ENCODE results near the gene KRTAP13-2.

Gene KRTAP13-2

DNA sequence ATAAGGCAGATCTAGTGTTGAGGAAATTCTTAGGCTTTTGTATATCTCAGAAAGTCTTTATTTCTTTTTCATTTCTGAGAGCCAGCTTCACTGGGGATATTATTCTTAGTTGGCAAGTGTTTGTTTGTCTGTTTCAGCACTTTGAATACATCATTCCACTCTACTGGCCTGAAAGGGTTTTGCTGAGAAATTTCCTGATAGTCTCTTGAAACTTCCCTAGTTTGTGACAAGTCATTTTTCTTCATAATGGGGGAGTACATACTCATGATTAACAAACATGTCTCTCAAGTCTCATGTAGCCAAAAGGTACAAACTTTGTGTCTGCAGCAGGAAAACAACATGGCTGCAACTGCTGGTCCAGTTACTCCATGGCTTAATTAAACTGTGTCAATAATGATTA lies 45.7 kb downstream of the KRTAP13-2 start:
- no peaks in the 10 kb centered on the region for H3K4me1 ChIP-seq (ENCODE audit: control insufficient read depth, insufficient read depth, low read length)
- no peak overlapping the region for H3K27ac ChIP-seq (ENCODE audit: low read length)
- no peaks in the 10 kb centered on the region for H3K9me3 ChIP-seq (ENCODE audit: control insufficient read depth in 2 of 2, low read length in 2 of 2)
- H3K36me3 ChIP-seq (ENCODE audit: control insufficient read depth in 2 of 2, insufficient read depth in 2 of 2, low read length in 2 of 2): no peaks in the 10 kb centered on the region
- no peak overlapping the region for H3K4me3 ChIP-seq (ENCODE audit: low read length in 2 of 2)
- H3K9ac ChIP-seq (ENCODE audit: low read length in 2 of 2): no peak overlapping the region
- no peaks in the 10 kb centered on the region for H3K27me3 ChIP-seq (ENCODE audit: control insufficient read depth in 1 of 2, insufficient read depth in 2 of 2, low read length in 2 of 2)
